NB4 (cell line): ENCODE results near the gene LHX4.

Experiments
- POLR2A ChIP-seq: IDR thresholded peaks from 2 replicates; pipeline ENCODE4 v1.6.1; 2011; ENCODE audit warnings: mild to moderate bottlenecking; ENCODE audit not compliant: insufficient read length; ENCODE audit errors: extremely low read depth
- TF ChIP-seq, protein P1 (sequence below): IDR thresholded peaks from one replicate; pipeline ENCODE4 v1.5.1; 2012; ENCODE audit warnings: low read depth, low read length

DNA sequence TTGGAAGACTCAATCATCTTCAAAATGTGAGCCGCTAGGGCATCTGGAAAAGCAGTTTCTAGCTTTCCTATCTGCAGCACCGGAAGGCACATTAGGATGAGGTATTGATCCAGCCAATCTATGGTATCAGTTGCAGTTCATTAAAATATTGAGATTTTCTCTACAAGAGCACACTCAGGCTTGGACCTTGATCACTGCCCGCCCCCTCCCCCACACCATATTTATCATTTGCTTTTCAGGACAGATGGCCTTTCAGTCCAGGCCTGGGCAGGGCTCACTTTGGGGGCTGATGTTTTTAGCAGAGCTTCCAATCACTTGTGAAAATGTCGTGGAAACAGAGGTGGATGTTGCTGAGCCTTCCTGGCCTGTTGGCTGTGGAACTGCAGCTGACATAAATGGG, 17.5 kb downstream of the LHX4 start:
- TF ChIP-seq, protein P1, sequence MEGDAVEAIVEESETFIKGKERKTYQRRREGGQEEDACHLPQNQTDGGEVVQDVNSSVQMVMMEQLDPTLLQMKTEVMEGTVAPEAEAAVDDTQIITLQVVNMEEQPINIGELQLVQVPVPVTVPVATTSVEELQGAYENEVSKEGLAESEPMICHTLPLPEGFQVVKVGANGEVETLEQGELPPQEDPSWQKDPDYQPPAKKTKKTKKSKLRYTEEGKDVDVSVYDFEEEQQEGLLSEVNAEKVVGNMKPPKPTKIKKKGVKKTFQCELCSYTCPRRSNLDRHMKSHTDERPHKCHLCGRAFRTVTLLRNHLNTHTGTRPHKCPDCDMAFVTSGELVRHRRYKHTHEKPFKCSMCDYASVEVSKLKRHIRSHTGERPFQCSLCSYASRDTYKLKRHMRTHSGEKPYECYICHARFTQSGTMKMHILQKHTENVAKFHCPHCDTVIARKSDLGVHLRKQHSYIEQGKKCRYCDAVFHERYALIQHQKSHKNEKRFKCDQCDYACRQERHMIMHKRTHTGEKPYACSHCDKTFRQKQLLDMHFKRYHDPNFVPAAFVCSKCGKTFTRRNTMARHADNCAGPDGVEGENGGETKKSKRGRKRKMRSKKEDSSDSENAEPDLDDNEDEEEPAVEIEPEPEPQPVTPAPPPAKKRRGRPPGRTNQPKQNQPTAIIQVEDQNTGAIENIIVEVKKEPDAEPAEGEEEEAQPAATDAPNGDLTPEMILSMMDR, result no peak
- TF ChIP-seq POLR2A, result no peak
